GM23338 (cell line): ENCODE measurements around the gene ODAD2. TPM values are rescaled to one million over a fixed set of nuclear protein-coding genes. Genes with fewer than 3 reads are reported as not detected.

Experiments used
- ATAC-seq: fragments of 200-7000 bp; cut with Tn5 transposase; 3 replicates; pipeline ENCODE4 v1.9.1; 2020
- DNase-seq: peaks from one replicate; pipeline ENCODE4 v3.0.0-alpha.2; 2015; ENCODE audit warnings: low spot score
- H2AFZ ChIP-seq: fragments of 200-600 bp; sonication (generic); 2 replicates; pipeline ENCODE4 v1.8.0; 2016; ENCODE audit warnings: antibody characterized with exemption, mild to moderate bottlenecking, moderate library complexity
- H3F3A ChIP-seq: fragments of 200-600 bp; sonication (generic); replicated peaks from 2 replicates; pipeline ENCODE4 v1.8.0; 2017; ENCODE audit warnings: antibody characterized with exemption, mixed run types, low read depth
- H3K27ac ChIP-seq: fragments of 200-600 bp; sonication (generic); 2 replicates; pipeline ENCODE4 v1.6.1; 2016; ENCODE audit warnings: low read depth
- H3K27me3 ChIP-seq: fragments of 200-600 bp; sonication (generic); 2 replicates; pipeline ENCODE4 v1.8.0; 2016; ENCODE audit warnings: mild to moderate bottlenecking, mixed run types, moderate library complexity; ENCODE audit not compliant: insufficient read depth
- H3K36me3 ChIP-seq: fragments of 200-600 bp; sonication (generic); 2 replicates; pipeline ENCODE4 v1.8.0; 2016; ENCODE audit warnings: mild to moderate bottlenecking; ENCODE audit not compliant: insufficient read depth
- H3K4me1 ChIP-seq: fragments of 200-600 bp; sonication (generic); 2 replicates; pipeline ENCODE4 v1.8.0; 2016; ENCODE audit warnings: mild to moderate bottlenecking, moderate library complexity; ENCODE audit not compliant: insufficient read depth
- H3K4me2 ChIP-seq: fragments of 200-600 bp; sonication (generic); 2 replicates; pipeline ENCODE4 v1.7.1; 2017; ENCODE audit warnings: mixed run types
- H3K4me3 ChIP-seq: fragments of 200-600 bp; sonication (generic); 2 replicates; pipeline ENCODE4 v1.6.1; 2016; ENCODE audit warnings: mixed run types
- H3K79me2 ChIP-seq: fragments of 200-600 bp; sonication (generic); replicated peaks from 2 replicates; pipeline ENCODE4 v1.8.0; 2017; ENCODE audit warnings: mild to moderate bottlenecking; ENCODE audit not compliant: insufficient read depth
- H3K9me2 ChIP-seq: fragments of 200-600 bp; sonication (generic); 2 replicates; pipeline ENCODE4 v1.8.0; 2017; ENCODE audit not compliant: insufficient read depth
- H4K20me1 ChIP-seq: fragments of 200-600 bp; sonication (generic); replicated peaks from 2 replicates; pipeline ENCODE4 v1.8.0; 2017; ENCODE audit warnings: mild to moderate bottlenecking; ENCODE audit not compliant: insufficient read depth
- H3K27ac Mint-ChIP-seq: 2 replicates; pipeline ENCODE4 v1.8.0; 2020; ENCODE audit warnings: inconsistent platforms, mild to moderate bottlenecking, moderate library complexity, mixed read lengths
- H3K27me3 Mint-ChIP-seq: 3 replicates; pipeline ENCODE4 v1.8.0; 2022; ENCODE audit warnings: low read depth, mild to moderate bottlenecking, moderate library complexity, mixed read lengths, inconsistent platforms; ENCODE audit not compliant: insufficient read depth, poor library complexity
- H3K36me3 Mint-ChIP-seq: 3 replicates; pipeline ENCODE4 v1.8.0; 2021; ENCODE audit warnings: low read depth, mild to moderate bottlenecking, inconsistent platforms, moderate library complexity, mixed read lengths
- H3K4me1 Mint-ChIP-seq: 3 replicates; pipeline ENCODE4 v1.8.0; 2020; ENCODE audit warnings: mild to moderate bottlenecking, inconsistent platforms, mixed read lengths
- H3K4me3 Mint-ChIP-seq: 3 replicates; pipeline ENCODE4 v1.8.0; 2021; ENCODE audit warnings: moderate library complexity, mild to moderate bottlenecking, inconsistent platforms, mixed read lengths
- H3K9me3 Mint-ChIP-seq: 3 replicates; pipeline ENCODE4 v1.8.0; 2020; ENCODE audit warnings: moderate library complexity, mild to moderate bottlenecking, inconsistent platforms, mixed read lengths
- CREB1 ChIP-seq: fragments of 250-450 bp; sonication (Bioruptor Pico); IDR thresholded peaks from 2 replicates; pipeline ENCODE4 v1.5.0; 2020; ENCODE audit warnings: low read depth, mild to moderate bottlenecking, moderate library complexity
- CTCF ChIP-seq, 2 experiments: fragments of 200-600 bp in 1 of 2; sonication (generic) in 1 of 2; conservative IDR thresholded peaks; 2 replicates each; pipeline versions ENCODE4 v1.5.1 to v1.6.1; 2016 to 2017; ENCODE audit warnings: antibody characterized with exemption in 2 of 2, low read depth in 2 of 2, mild to moderate bottlenecking in 2 of 2, moderate library complexity in 1 of 2
- ETS1 ChIP-seq: IDR thresholded peaks from 2 replicates; pipeline ENCODE4 v1.6.1; 2016; ENCODE audit warnings: antibody characterized with exemption
- EZH2 ChIP-seq: fragments of 200-600 bp; sonication (generic); IDR thresholded peaks from one replicate; pipeline ENCODE4 v1.8.0; 2017; ENCODE audit warnings: antibody characterized with exemption, mild to moderate bottlenecking, low read depth; ENCODE audit not compliant: unreplicated experiment
- EZH2phosphoT487 ChIP-seq: fragments of 200-600 bp; sonication (generic); IDR thresholded peaks from one replicate; pipeline ENCODE4 v1.8.1; 2018; ENCODE audit warnings: antibody characterized with exemption; ENCODE audit not compliant: unreplicated experiment
- JUNB ChIP-seq: IDR thresholded peaks from one replicate; pipeline ENCODE4 v1.6.1; 2016; ENCODE audit warnings: antibody characterized with exemption; ENCODE audit not compliant: unreplicated experiment
- NANOG ChIP-seq: IDR thresholded peaks from 2 replicates; pipeline ENCODE4 v1.6.1; 2016; ENCODE audit warnings: antibody characterized with exemption, borderline replicate concordance
- POLR2AphosphoS5 ChIP-seq: IDR thresholded peaks from 2 replicates; pipeline ENCODE4 v1.6.1; 2016; ENCODE audit warnings: antibody characterized with exemption, low read depth
- REST ChIP-seq: IDR thresholded peaks from one replicate; pipeline ENCODE4 v1.6.1; 2018; ENCODE audit warnings: antibody characterized with exemption; ENCODE audit not compliant: unreplicated experiment
- STAT1 ChIP-seq: IDR thresholded peaks from one replicate; pipeline ENCODE4 v1.6.1; 2016; ENCODE audit warnings: antibody characterized with exemption; ENCODE audit not compliant: unreplicated experiment
- ZNF114 ChIP-seq: fragments of 250-450 bp; sonication (Bioruptor Pico); IDR thresholded peaks from 2 replicates; pipeline ENCODE4 v1.5.0; 2020; ENCODE audit warnings: mild to moderate bottlenecking, moderate library complexity
- ZNF331 ChIP-seq: fragments of 250-450 bp; sonication (Bioruptor Pico); IDR thresholded peaks from 2 replicates; pipeline ENCODE4 v1.5.0; 2020; ENCODE audit warnings: low read depth, mild to moderate bottlenecking, moderate library complexity
- ZNF462 ChIP-seq: fragments of 250-450 bp; sonication (Bioruptor Pico); IDR thresholded peaks from 2 replicates; pipeline ENCODE4 v1.5.0; 2020; ENCODE audit warnings: mild to moderate bottlenecking, moderate library complexity
- polyA plus RNA-seq: library from polyadenylated mRNA; unstranded; fragments of >200 nt; fragmentation: Nextera tagmentation; extraction: Ambion mirVana; gene quantifications from 2 replicates; pipeline ENCODE4 v1.2.1, GENCODE V29; 2016
- total RNA-seq: library from RNA; depleted of rRNA; stranded (reverse); fragments of >200 nt; shearing (Covaris generic); gene quantifications from 2 replicates; pipeline ENCODE4 v1.2.3, GENCODE V29; 2014

Gene ODAD2
- total and polyA plus RNA-seq, 2 experiments from 2014 or later = 2.1 to 3.4 TPM

GRCh38 chr10:28010821-28011220 is 11.9 kb upstream of the ODAD2 start:
- DNase-seq = no peak
- H3K9me3 Mint-ChIP-seq = peaks cover 3% of the 10 kb centered on the region; the same call in 1 of the 3 replicates
- Histone ChIP-seq H3K79me2 (no peaks in the 10 kb centered on the region), H2AFZ (no peak overlapping the region), H3F3A (no peaks in the 10 kb centered on the region), H3K27ac (no peak overlapping the region), H3K27me3 (no peaks in the 10 kb centered on the region), H3K9me2 (peaks cover 19% of the 10 kb centered on the region), H3K36me3 (no peaks in the 10 kb centered on the region), H3K4me3 (no peak overlapping the region), H3K4me1 (no peaks in the 10 kb centered on the region), H3K4me2 (no peak overlapping the region), H4K20me1 (no peaks in the 10 kb centered on the region)
- H3K27ac Mint-ChIP-seq = no peak overlapping the region
- H3K4me3 Mint-ChIP-seq = no peak overlapping the region
- H3K36me3 Mint-ChIP-seq = no peaks in the 10 kb centered on the region; the same call in 2 of the 3 replicates
- ATAC-seq = no peak
- peaks cover 8% of the 10 kb centered on the region; the same call in 2 of the 3 replicates for H3K4me1 Mint-ChIP-seq
- H3K27me3 Mint-ChIP-seq = no peaks in the 10 kb centered on the region
- no peak for TF ChIP-seq CTCF (conservative IDR thresholded peaks at IDR 0.05; ENCODE audit: low read depth in 2 of 2)
- TF ChIP-seq JUNB = no peak
- TF ChIP-seq EZH2phosphoT487 = no peak
- no peak for TF ChIP-seq ZNF462 (CRISPR knock-in tag)
- TF ChIP-seq EZH2 = no peak
- TF ChIP-seq ZNF114 (CRISPR knock-in tag) = no peak
- TF ChIP-seq POLR2AphosphoS5 = no peak
- no peak for TF ChIP-seq STAT1
- no peak for TF ChIP-seq ETS1
- no peak for TF ChIP-seq CREB1 (CRISPR knock-in tag)
- TF ChIP-seq NANOG = no peak
- TF ChIP-seq ZNF331 = no peak
- no peak for TF ChIP-seq REST
